Measurements from ENCODE around the gene COLEC12. TPM values are rescaled to one million over a fixed set of nuclear protein-coding genes. Genes with fewer than 3 reads are reported as not detected.
A peak's percentile ranks its signal among the peaks of the same experiment; 100 is the strongest.

The COLEC12 gene
- polyA plus RNA-seq, 3 donors, result 0.21 to 0.47 (median 0.35) TPM

GRCh38 chr18:393574-393957 lies 106.9 kb downstream of the COLEC12 start:
- no peak overlapping the region for H2AFZ ChIP-seq (ENCODE audit: insufficient read depth, low read depth, low read length, poor library complexity, severe bottlenecking)
- peaks cover 63% of the 10 kb centered on the region for H3K4me1 Mint-ChIP-seq

GRCh38 chr18:392928-393573 lies 107.5 kb downstream of the COLEC12 start:
- peaks cover 31 to 41% of the 10 kb centered on the region in 2 donors for H3K4me1 ChIP-seq (ENCODE audit: control insufficient read depth in 1 of 2, insufficient read depth in 2 of 2, low read length in 2 of 2)
- Mint-ChIP-seq H3K27ac (peak overlapping the region in 4 of 7 donors; percentile 10 to 79 (median 58)), H3K4me1 (peaks cover 58% of the 10 kb centered on the region), H3K36me3 (peaks cover 2 to 4% of the 10 kb centered on the region in 2 donors), H3K27me3 (ENCODE audit: low read depth in 3 of 3) (peaks cover 0 to 2% (median 0%) of the 10 kb centered on the region in 3 donors), H3K4me3 (no peak overlapping the region), H3K9me3 (no peaks in the 10 kb centered on the region)
- H3K4me3 ChIP-seq (replicated peaks in 1 of 3; ENCODE audit: low read depth in 2 of 3, low read length in 3 of 3), result no peak overlapping the region
- no peaks in the 10 kb centered on the region for H3K9me3 ChIP-seq (replicated peaks in 1 of 2; ENCODE audit: control insufficient read depth in 1 of 2, insufficient read depth in 1 of 2, low read length in 2 of 2)
- no peaks in the 10 kb centered on the region for H3K27me3 ChIP-seq (ENCODE audit: control insufficient read depth in 2 of 2, insufficient read depth in 2 of 2, low read length in 2 of 2)
- no peak overlapping the region for H2AFZ ChIP-seq (ENCODE audit: insufficient read depth, low read depth, low read length, poor library complexity, severe bottlenecking)
- H3K9ac ChIP-seq (ENCODE audit: insufficient read depth, low read length, poor library complexity, severe bottlenecking), result no peak overlapping the region
- no peak for TF ChIP-seq CTCF (IDR thresholded peaks at IDR 0.05)
- 35% methylated on average over 4 of the region's 6 CpGs for WGBS (ENCODE audit: insufficient coverage)
- H3K36me3 ChIP-seq (replicated peaks in 1 of 2; ENCODE audit: control insufficient read depth in 1 of 2, insufficient read depth in 2 of 2, low read length in 2 of 2), result no peaks in the 10 kb centered on the region
- intact Hi-C loops (cut with micrococcal nuclease), result no loop called here
- no peaks in the 10 kb centered on the region for H4K20me1 ChIP-seq (ENCODE audit: insufficient read depth, low read length)
- peak overlapping the region in 1 of 2 donors; percentile 6 for H3K27ac ChIP-seq (ENCODE audit: low read depth in 1 of 2, low read length in 2 of 2)
- DNase-seq, result no peak
- H3K4me2 ChIP-seq (replicated peaks; ENCODE audit: extremely low read depth, low read length, poor library complexity, severe bottlenecking), result no peak overlapping the region
- no peaks in the 10 kb centered on the region for H3K79me2 ChIP-seq (ENCODE audit: insufficient read depth, low read length)

More at GRCh38 chr18:393574-393957, 106.9 kb downstream of the COLEC12 start:
- Histone ChIP-seq H3K4me3 (replicated peaks in 1 of 3; ENCODE audit: low read depth in 2 of 3, low read length in 3 of 3) (no peak overlapping the region), H4K20me1 (ENCODE audit: insufficient read depth, low read length) (no peaks in the 10 kb centered on the region), H3K27me3 (ENCODE audit: control insufficient read depth in 2 of 2, insufficient read depth in 2 of 2, low read length in 2 of 2) (no peaks in the 10 kb centered on the region), H3K4me1 (ENCODE audit: control insufficient read depth in 1 of 2, insufficient read depth in 2 of 2, low read length in 2 of 2) (peaks cover 36 to 46% of the 10 kb centered on the region in 2 donors), H3K9ac (ENCODE audit: insufficient read depth, low read length, poor library complexity, severe bottlenecking) (no peak overlapping the region), H3K4me2 (replicated peaks; ENCODE audit: extremely low read depth, low read length, poor library complexity, severe bottlenecking) (no peak overlapping the region), H3K79me2 (ENCODE audit: insufficient read depth, low read length) (no peaks in the 10 kb centered on the region), H3K27ac (ENCODE audit: low read depth in 1 of 2, low read length in 2 of 2) (no peak overlapping the region), H3K36me3 (replicated peaks in 1 of 2; ENCODE audit: control insufficient read depth in 1 of 2, insufficient read depth in 2 of 2, low read length in 2 of 2) (no peaks in the 10 kb centered on the region), H3K9me3 (replicated peaks in 1 of 2; ENCODE audit: control insufficient read depth in 1 of 2, insufficient read depth in 1 of 2, low read length in 2 of 2) (no peaks in the 10 kb centered on the region)
- no peak for TF ChIP-seq CTCF (IDR thresholded peaks at IDR 0.05)
- no peak overlapping the region for H3K4me3 Mint-ChIP-seq
- 98% methylated on average over 4 of the region's 6 CpGs for WGBS (ENCODE audit: insufficient coverage)
- H3K27ac Mint-ChIP-seq, result peak overlapping the region in 4 of 7 donors; percentile 1 to 79 (median 23)
- DNase-seq, result no peak
- H3K36me3 Mint-ChIP-seq, result peaks cover 2 to 4% of the 10 kb centered on the region in 2 donors
- no peaks in the 10 kb centered on the region for H3K9me3 Mint-ChIP-seq
- intact Hi-C loops (cut with micrococcal nuclease), result no loop called here
- peaks cover 0 to 2% (median 0%) of the 10 kb centered on the region in 3 donors for H3K27me3 Mint-ChIP-seq (ENCODE audit: low read depth in 3 of 3)

Data from CD14-positive monocyte (primary cell).